ENCODE results near the gene MBOAT7.

DNA sequence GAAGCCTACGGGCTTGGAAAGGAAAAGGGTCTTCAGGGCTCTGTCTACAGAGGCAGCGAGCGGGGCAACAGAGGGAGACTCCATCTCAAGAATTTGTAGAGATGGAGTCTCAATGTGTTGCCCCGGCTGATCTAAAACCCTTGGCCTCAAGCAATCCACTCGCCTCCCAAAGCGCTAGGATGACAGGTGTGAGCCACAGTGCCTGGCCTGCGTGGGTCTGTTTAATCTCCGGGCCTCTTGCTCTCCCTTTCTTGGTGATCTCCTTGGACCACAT is 19.3 kb upstream of the MBOAT7 start:
- TF ChIP-seq, protein P1, sequence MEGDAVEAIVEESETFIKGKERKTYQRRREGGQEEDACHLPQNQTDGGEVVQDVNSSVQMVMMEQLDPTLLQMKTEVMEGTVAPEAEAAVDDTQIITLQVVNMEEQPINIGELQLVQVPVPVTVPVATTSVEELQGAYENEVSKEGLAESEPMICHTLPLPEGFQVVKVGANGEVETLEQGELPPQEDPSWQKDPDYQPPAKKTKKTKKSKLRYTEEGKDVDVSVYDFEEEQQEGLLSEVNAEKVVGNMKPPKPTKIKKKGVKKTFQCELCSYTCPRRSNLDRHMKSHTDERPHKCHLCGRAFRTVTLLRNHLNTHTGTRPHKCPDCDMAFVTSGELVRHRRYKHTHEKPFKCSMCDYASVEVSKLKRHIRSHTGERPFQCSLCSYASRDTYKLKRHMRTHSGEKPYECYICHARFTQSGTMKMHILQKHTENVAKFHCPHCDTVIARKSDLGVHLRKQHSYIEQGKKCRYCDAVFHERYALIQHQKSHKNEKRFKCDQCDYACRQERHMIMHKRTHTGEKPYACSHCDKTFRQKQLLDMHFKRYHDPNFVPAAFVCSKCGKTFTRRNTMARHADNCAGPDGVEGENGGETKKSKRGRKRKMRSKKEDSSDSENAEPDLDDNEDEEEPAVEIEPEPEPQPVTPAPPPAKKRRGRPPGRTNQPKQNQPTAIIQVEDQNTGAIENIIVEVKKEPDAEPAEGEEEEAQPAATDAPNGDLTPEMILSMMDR (IDR thresholded peaks at IDR 0.05; ENCODE audit: insufficient read depth, low read length): no peak
- TF ChIP-seq GABPA (IDR thresholded peaks at IDR 0.05; ENCODE audit: low read depth) (no peak), POLR2AphosphoS5 (IDR thresholded peaks at IDR 0.05; ENCODE audit: low read depth) (no peak)
